NCI-H187 treated with DMSO at 0.1 percent for 48 hours (cell line): Measurements from ENCODE around the gene POM121.
"Not testable (repeated sequence)": the region's sequence is repeated elsewhere in the genome, so short reads cannot be mapped to it uniquely, and the experiment has no call there.

Source experiments
- DNase-seq: peaks from one replicate; lab custom pipeline; 2025; lab: John Stamatoyannopoulos, UW

POM121 gene

GRCh38 chr7:72997447-72997846 is 72.6 kb downstream of the POM121 start:
- DNase-seq: not testable (repeated sequence)

- not testable (repeated sequence) for DNase-seq
These were observed 73.1 kb downstream of the POM121 start for GRCh38 chr7:72997887-72998468.
